SK-N-SH (cell line): Measurements from ENCODE around the gene TRMT1. TPM values are rescaled to one million over a fixed set of nuclear protein-coding genes. Genes with fewer than 3 reads are reported as not detected.

Experiments used
- CTCF ChIA-PET: fragments of 300-600, 350-600 bp; formaldehyde crosslinking; extraction: SDS; loops from one replicate; lab custom pipeline; 2021; lab: Yijun Ruan, JAX
- POLR2A ChIA-PET: fragments of 350-600 bp; sonication (Branson Sonifier 250); formaldehyde crosslinking; extraction: SDS; loops from one replicate; lab custom pipeline; 2020; ENCODE audit warnings: antibody characterized with exemption, inconsistent platforms; lab: Yijun Ruan, JAX
- DNase-seq: peaks from one replicate; pipeline ENCODE4 v3.0.0; 2012
- H2AFZ ChIP-seq: fragments of 200-600 bp; sonication (generic); 2 replicates; pipeline ENCODE4 v1.8.1; 2016; ENCODE audit warnings: antibody characterized with exemption, mild to moderate bottlenecking, low read depth
- H3F3A ChIP-seq: fragments of 200-600 bp; sonication (generic); replicated peaks from 2 replicates; pipeline ENCODE3; 2016; ENCODE audit warnings: antibody characterized with exemption, mild to moderate bottlenecking; ENCODE audit not compliant: insufficient read depth
- H3K27ac ChIP-seq, 2 experiments: fragments of 200-500 bp in 1 of 2; fragments of 200-600 bp in 1 of 2; sonication (Bioruptor generic) in 1 of 2; sonication (generic), shearing (Covaris generic) in 1 of 2; 2 replicates each; pipeline versions ENCODE4 v1.5.1 to v1.6.1; 2014 to 2016; ENCODE audit warnings: low read depth in 2 of 2, inconsistent platforms in 1 of 2, low read length in 1 of 2, mild to moderate bottlenecking in 1 of 2, mixed read lengths in 1 of 2
- H3K27me3 ChIP-seq: fragments of 200-600 bp; sonication (generic), shearing (Covaris generic); 2 replicates; pipeline ENCODE4 v1.6.1; 2016; ENCODE audit warnings: mixed run types; ENCODE audit not compliant: insufficient read depth
- H3K36me3 ChIP-seq, 2 experiments: fragments of 200-500 bp in 1 of 2; fragments of 200-600 bp in 1 of 2; sonication (Bioruptor generic) in 1 of 2; sonication (generic) in 1 of 2; replicated peaks in 1 of 2; 2 replicates each; pipeline versions ENCODE3 to v1.5.1; 2014 to 2016; ENCODE audit warnings: low read length in 1 of 2, mild to moderate bottlenecking in 1 of 2; ENCODE audit not compliant: insufficient read depth in 2 of 2, control insufficient read depth in 1 of 2
- H3K4me1 ChIP-seq, 2 experiments: fragments of 200-500 bp in 1 of 2; fragments of 200-600 bp in 1 of 2; sonication (Bioruptor generic) in 1 of 2; sonication (generic), shearing (Covaris generic) in 1 of 2; 2 replicates each; pipeline versions ENCODE4 v1.5.1 to v1.6.1; 2014 to 2016; ENCODE audit warnings: low read depth in 1 of 2, low read length in 1 of 2, mixed run types in 1 of 2; ENCODE audit not compliant: insufficient read depth in 2 of 2, control insufficient read depth in 1 of 2
- H3K4me2 ChIP-seq: fragments of 200-600 bp; sonication (generic), shearing (Covaris generic); 2 replicates; pipeline ENCODE4 v1.6.1; 2017; ENCODE audit warnings: mixed run types
- H3K4me3 ChIP-seq, 2 experiments: fragments of 200-500 bp in 1 of 2; fragments of 200-600 bp in 1 of 2; sonication (Bioruptor generic) in 1 of 2; sonication (generic), shearing (Covaris generic) in 1 of 2; 2 replicates each; pipeline versions ENCODE4 v1.5.1 to v1.8.1; 2014 to 2016; ENCODE audit warnings: low read depth in 2 of 2, inconsistent platforms in 1 of 2, low read length in 1 of 2, mild to moderate bottlenecking in 1 of 2, mixed read lengths in 1 of 2, moderate library complexity in 1 of 2
- H3K79me2 ChIP-seq: fragments of 200-600 bp; sonication (generic); 2 replicates; pipeline ENCODE4 v1.8.1; 2017; ENCODE audit warnings: mild to moderate bottlenecking; ENCODE audit not compliant: insufficient read depth
- H3K9ac ChIP-seq: fragments of 200-600 bp; sonication (generic); 2 replicates; pipeline ENCODE4 v1.6.1; 2017; ENCODE audit warnings: mixed run types
- H3K9me2 ChIP-seq: fragments of 200-600 bp; sonication (generic); 2 replicates; pipeline ENCODE4 v1.6.1; 2017; ENCODE audit warnings: mixed run types
- H3K9me3 ChIP-seq: fragments of 200-600 bp; sonication (generic); 2 replicates; pipeline ENCODE4 v1.6.1; 2017; ENCODE audit warnings: mixed run types, mild to moderate bottlenecking, moderate library complexity
- H4K20me1 ChIP-seq: fragments of 200-600 bp; sonication (generic); 2 replicates; pipeline ENCODE4 v1.6.1; 2017; ENCODE audit warnings: mild to moderate bottlenecking, mixed run types; ENCODE audit not compliant: insufficient read depth
- CHD2 ChIP-seq: fragments of 150-350 bp; IDR thresholded peaks from 2 replicates; pipeline ENCODE4 v1.6.1; 2018; ENCODE audit warnings: low read length; ENCODE audit not compliant: partially characterized antibody
- CTCF ChIP-seq: fragments of 200-600 bp; sonication (generic); IDR thresholded peaks from 2 replicates; pipeline ENCODE4 v1.6.1; 2017; ENCODE audit warnings: antibody characterized with exemption, mild to moderate bottlenecking, moderate library complexity
- EZH2phosphoT487 ChIP-seq: fragments of 200-600 bp; sonication (generic); IDR thresholded peaks from 2 replicates; pipeline ENCODE4 v1.6.1; 2017; ENCODE audit warnings: low read depth, mixed run types, mild to moderate bottlenecking, antibody characterized with exemption, moderate library complexity, borderline replicate concordance
- POLR2AphosphoS5 ChIP-seq: IDR thresholded peaks from 2 replicates; pipeline ENCODE4 v1.6.1; 2012; ENCODE audit warnings: low read depth, low read length
- RFX5 ChIP-seq: IDR thresholded peaks from 2 replicates; pipeline ENCODE4 v1.6.1; 2012; ENCODE audit warnings: mild to moderate bottlenecking, improper control_type of control experiment, low read length
- SMC3 ChIP-seq: IDR thresholded peaks from 2 replicates; pipeline ENCODE4 v1.6.1; 2012; ENCODE audit warnings: low read depth, low read length, improper control_type of control experiment
- TAF1 ChIP-seq: IDR thresholded peaks from 2 replicates; pipeline ENCODE4 v1.6.1; 2012; ENCODE audit warnings: low read depth, mild to moderate bottlenecking, low read length, moderate library complexity, borderline replicate concordance
- TEAD4 ChIP-seq: IDR thresholded peaks from 2 replicates; pipeline ENCODE4 v1.4.0; 2012; ENCODE audit warnings: mild to moderate bottlenecking, borderline replicate concordance; ENCODE audit not compliant: insufficient read depth
- WGBS: methylation state at CpG from one replicate; pipeline ENCODE4 v1.1.6; 2017; ENCODE audit warnings: low lambda C conversion rate; 5-methylcytosine and 5-hydroxymethylcytosine counted together
- polyA plus RNA-seq, 3 experiments: library from polyadenylated mRNA; depleted of rRNA; stranded (reverse); fragments of >200 nt; gene quantifications; 2 replicates each; pipeline ENCODE4 v1.2.3, GENCODE V29; 2012
- TF ChIP-seq, protein P1 (sequence below): fragments of 150-350 bp; IDR thresholded peaks from 2 replicates; pipeline ENCODE4 v1.6.1; 2016; ENCODE audit warnings: mild to moderate bottlenecking, low read depth, low read length
- TF ChIP-seq, protein P2 (sequence below): IDR thresholded peaks from 2 replicates; pipeline ENCODE4 v1.4.0; 2012; ENCODE audit warnings: low read depth

Gene TRMT1
- polyA plus RNA-seq, 1 of the 3 experiments (the other 2 are of a cell fraction): 64.9 TPM

- TF ChIP-seq, protein P1, sequence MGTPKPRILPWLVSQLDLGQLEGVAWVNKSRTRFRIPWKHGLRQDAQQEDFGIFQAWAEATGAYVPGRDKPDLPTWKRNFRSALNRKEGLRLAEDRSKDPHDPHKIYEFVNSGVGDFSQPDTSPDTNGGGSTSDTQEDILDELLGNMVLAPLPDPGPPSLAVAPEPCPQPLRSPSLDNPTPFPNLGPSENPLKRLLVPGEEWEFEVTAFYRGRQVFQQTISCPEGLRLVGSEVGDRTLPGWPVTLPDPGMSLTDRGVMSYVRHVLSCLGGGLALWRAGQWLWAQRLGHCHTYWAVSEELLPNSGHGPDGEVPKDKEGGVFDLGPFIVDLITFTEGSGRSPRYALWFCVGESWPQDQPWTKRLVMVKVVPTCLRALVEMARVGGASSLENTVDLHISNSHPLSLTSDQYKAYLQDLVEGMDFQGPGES: no peak
- TF ChIP-seq TAF1 (no peak), RFX5 (no peak)
These were observed 3.1 kb upstream of the TRMT1 start (continued) for GRCh38 chr19:13119627-13120026.

DNA sequence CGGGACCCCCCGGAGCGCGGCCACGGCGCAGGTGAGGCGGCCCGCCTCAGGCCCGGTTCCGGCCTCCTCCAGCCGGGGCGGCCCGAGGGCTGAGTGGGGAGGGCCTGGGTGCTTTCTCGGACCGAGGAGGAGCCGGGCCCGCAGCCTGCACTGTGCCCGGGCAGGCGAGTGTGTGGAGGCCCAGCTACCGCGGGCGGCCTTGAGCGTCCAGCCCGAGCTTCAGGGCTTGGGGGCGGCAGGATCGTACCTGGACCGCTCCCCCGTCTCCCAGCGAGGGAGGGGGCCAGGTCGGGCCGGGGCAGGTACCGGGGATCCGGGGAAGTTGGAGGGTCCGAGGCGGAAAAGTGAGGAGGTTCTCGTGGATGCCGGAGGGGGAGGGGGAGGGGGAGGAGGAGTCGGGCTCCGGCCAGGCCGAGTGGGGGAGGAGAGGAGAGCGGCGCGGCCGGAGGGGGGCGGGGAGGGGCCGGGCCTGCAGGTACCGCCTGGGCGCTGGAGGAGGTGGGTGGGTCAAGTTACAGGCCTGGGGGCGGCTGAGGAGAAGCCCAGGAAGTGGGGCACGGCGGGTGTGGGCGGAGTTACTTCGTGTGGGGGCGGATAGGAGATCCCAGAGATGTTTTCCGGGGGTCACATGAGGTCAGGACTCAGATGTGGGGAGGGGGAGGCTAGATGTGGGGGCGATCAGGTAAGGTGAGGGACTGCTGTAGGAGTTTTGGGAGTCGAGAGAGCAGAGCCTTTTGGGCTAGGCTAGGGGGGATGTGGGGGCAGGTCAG, 2.1 kb upstream of the TRMT1 start:
- Histone ChIP-seq H3F3A (peaks cover 4% of the 10 kb centered on the region), H3K9me3 (no peaks in the 10 kb centered on the region), H3K4me1 (peaks cover 22 to 27% of the 10 kb centered on the region in 2 experiments; a peak in 2 of 4 replicates), H3K9ac (peak overlapping the region; percentile 97), H3K4me3 (peak overlapping the region; percentile 87 to 98), H3K9me2 (no peaks in the 10 kb centered on the region), H3K27me3 (no peaks in the 10 kb centered on the region), H4K20me1 (peaks cover 48% of the 10 kb centered on the region), H3K36me3 (peaks cover 6 to 13% of the 10 kb centered on the region in 2 experiments), H3K4me2 (peak overlapping the region; percentile 83), H3K27ac (peak overlapping the region; percentile 63 to 85), H3K79me2 (peaks cover 79% of the 10 kb centered on the region), H2AFZ (no peak overlapping the region)
- ChIA-PET CTCF (interaction anchor here (0.8 to 4.0 kb wide), 9 partner anchors 10 to 471 kb away, joined by 3 to 20 read pairs (median 5); no protein-coding TSS in a partner anchor), POLR2A (interaction anchor here (0.8 to 3.7 kb wide), 6 partner anchors 13 to 186 kb away, joined by 3 to 16 read pairs (median 4); partner anchors contain the start of genes IER2 and STX10)
- TF ChIP-seq TEAD4 (no peak), TAF1 (no peak), SMC3 (peak; percentile 3; the same call in 1 of the 2 replicates), POLR2AphosphoS5 (no peak), EZH2phosphoT487 (no peak), CHD2 (peak; percentile 37), CTCF (no peak)
- TF ChIP-seq, protein P2, sequence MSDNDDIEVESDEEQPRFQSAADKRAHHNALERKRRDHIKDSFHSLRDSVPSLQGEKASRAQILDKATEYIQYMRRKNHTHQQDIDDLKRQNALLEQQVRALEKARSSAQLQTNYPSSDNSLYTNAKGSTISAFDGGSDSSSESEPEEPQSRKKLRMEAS: 0 out of 2 replicates have a peak, but pooled peaks have one; percentile 17
- WGBS: under 1% methylated on average over 24 of the region's 57 CpGs
- DNase-seq: peak; percentile 83
